Colonic mucosa (tissue), 4 donors: ENCODE results near the gene KRT71. TPM values are rescaled to one million over a fixed set of nuclear protein-coding genes. Genes with fewer than 3 reads are reported as not detected.
"Not testable (repeated sequence)": the region's sequence is repeated elsewhere in the genome, so short reads cannot be mapped to it uniquely, and the experiment has no call there.

ENCODE experiments used
- DNase-seq: peaks from one replicate; pipeline ENCODE4 v3.0.0-alpha.2; 2020
- H3K27ac ChIP-seq: fragments of 200-600 bp; one replicate; pipeline ENCODE4 v1.8.0; 2021
- H3K27me3 ChIP-seq: fragments of 200-600 bp; one replicate; pipeline ENCODE4 v1.8.0; 2021
- H3K36me3 ChIP-seq: fragments of 200-600 bp; one replicate; pipeline ENCODE4 v1.8.0; 2021
- H3K4me1 ChIP-seq: fragments of 200-600 bp; one replicate; pipeline ENCODE4 v1.8.0; 2021; ENCODE audit warnings: mild to moderate bottlenecking
- H3K4me3 ChIP-seq: fragments of 200-600 bp; one replicate; pipeline ENCODE4 v1.8.0; 2021
- H3K9ac ChIP-seq, 2 donors: one replicate each; pipeline ENCODE4 v1.7.0; 2013; ENCODE audit warnings: control low read depth in 2 of 2, low read depth in 2 of 2, low read length in 2 of 2
- H3K9me3 ChIP-seq: fragments of 200-600 bp; one replicate; pipeline ENCODE4 v1.8.0; 2021
- CTCF ChIP-seq: fragments of 200-600 bp; IDR thresholded peaks from one replicate; pipeline ENCODE4 v1.8.0; 2022; ENCODE audit warnings: antibody characterized with exemption, mild to moderate bottlenecking
- intact Hi-C: fragments of 100-400 bp; cut with DNase I; formaldehyde crosslinking; loops from one replicate; pipeline ENCODE4 v1.14.1; 2022
- total RNA-seq, 2 donors: library from RNA; stranded (reverse); fragmentation: NEBNext Ultra II Directional in 1 of 2; extraction: Animal tissue kit (Norgen Biotek cat#: 25700) in 1 of 2; gene quantifications; one replicate each; pipeline ENCODE4 v1.2.1, GENCODE V29; 2021
- donor health status: healthy.
- donor health status: DM: no; HTN: no; CAD: no.
- donor health status: DM: no; HTN: no; CAD: no.

KRT71 gene
- total RNA-seq, 2 donors from 2014 or later = not detected

- Histone ChIP-seq H3K9me3 (no peaks in the 10 kb centered on the region), H3K27ac (no peak overlapping the region), H3K4me1 (no peaks in the 10 kb centered on the region), H3K27me3 (peaks cover 15% of the 10 kb centered on the region), H3K36me3 (no peaks in the 10 kb centered on the region), H3K9ac (no peak overlapping the region), H3K4me3 (no peak overlapping the region)
- no peak for DNase-seq
- intact Hi-C loops = no loop called here
- TF ChIP-seq CTCF = no peak
These were observed 47.1 kb upstream of the KRT71 start for GRCh38 chr12:52600071-52600470.

GRCh38 chr12:52598966-52599365 is 46.0 kb upstream of the KRT71 start:
- intact Hi-C loops = no loop called here
- Histone ChIP-seq H3K4me3 (no peak overlapping the region), H3K27me3 (peaks cover 15% of the 10 kb centered on the region), H3K27ac (no peak overlapping the region), H3K4me1 (no peaks in the 10 kb centered on the region), H3K36me3 (no peaks in the 10 kb centered on the region), H3K9ac (no peak overlapping the region), H3K9me3 (no peaks in the 10 kb centered on the region)
- no peak for TF ChIP-seq CTCF
- no peak for DNase-seq

DNA sequence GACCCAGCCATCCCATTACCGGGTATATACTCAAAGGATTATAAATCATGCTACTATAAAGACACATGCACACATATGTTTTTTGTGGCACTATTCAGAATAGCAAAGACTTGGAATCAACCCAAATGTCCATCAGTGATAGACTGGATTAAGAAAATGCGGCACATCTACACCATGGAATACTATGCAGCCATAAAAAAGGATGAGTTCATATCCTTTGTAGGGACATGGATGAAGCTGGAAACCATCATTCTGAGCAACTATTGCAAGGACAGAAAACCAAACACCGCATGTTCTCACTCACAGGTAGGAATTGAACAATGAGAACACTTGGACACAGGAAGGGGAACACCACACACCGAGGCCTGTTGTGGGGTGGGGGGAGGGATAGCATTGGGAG is 41.3 kb upstream of the KRT71 start:
- H3K4me3 ChIP-seq, H3K36me3 ChIP-seq, H3K27ac ChIP-seq, H3K9ac ChIP-seq, H3K9me3 ChIP-seq, H3K27me3 ChIP-seq, H3K4me1 ChIP-seq, DNase-seq, intact Hi-C loops: not testable (repeated sequence)

DNA sequence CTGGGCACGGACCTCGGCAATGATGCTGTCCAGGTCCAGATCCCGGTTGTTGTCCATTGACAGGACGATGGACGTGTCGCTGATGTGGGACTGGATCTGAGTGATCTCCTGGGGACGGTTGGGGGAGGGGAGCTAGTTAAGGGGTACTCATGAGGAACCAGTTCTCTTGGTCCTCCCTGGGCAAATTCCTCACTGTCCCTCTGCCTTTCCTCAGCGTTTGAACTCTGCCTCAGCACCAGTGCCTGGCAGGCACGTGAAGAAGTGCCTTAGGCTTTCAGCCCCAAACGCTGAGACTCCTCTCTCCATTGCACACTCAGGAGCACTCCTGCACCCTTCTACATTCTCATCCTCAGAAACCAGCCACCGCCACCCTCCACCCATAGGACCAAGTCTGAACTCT is 38.6 kb upstream of the KRT71 start:
- H3K27me3 ChIP-seq = no peaks in the 10 kb centered on the region
- no peak overlapping the region for H3K9ac ChIP-seq
- no peaks in the 10 kb centered on the region for H3K4me1 ChIP-seq
- H3K36me3 ChIP-seq = no peaks in the 10 kb centered on the region
- no peak for TF ChIP-seq CTCF
- intact Hi-C loops = no loop called here
- no peak overlapping the region for H3K27ac ChIP-seq
- no peak overlapping the region for H3K4me3 ChIP-seq
- no peaks in the 10 kb centered on the region for H3K9me3 ChIP-seq
- no peak for DNase-seq

DNA sequence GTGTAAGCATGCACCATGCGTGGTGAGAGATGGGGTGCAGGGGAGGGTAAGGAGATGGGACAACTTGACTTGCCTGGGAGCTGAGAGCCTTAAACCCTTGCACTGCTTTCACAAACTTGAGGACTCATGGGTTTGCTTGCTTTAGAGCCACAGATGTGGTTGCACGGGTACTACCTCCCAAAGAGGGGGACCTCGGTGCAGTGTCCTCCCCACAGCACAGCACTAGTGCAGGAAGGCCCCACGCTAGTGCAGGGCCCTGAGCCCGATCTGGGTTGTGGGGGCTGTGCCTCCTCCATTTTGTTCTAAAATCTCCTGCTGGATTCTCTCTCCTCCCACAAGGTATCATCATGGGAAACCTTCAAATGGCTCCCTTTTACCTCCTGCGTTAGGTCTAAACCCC is 37.1 kb upstream of the KRT71 start:
- H3K9me3 ChIP-seq = no peaks in the 10 kb centered on the region
- H3K27me3 ChIP-seq = no peaks in the 10 kb centered on the region
- intact Hi-C loops = no loop called here
- H3K27ac ChIP-seq = no peak overlapping the region
- H3K4me1 ChIP-seq = no peaks in the 10 kb centered on the region
- TF ChIP-seq CTCF = no peak
- no peak for DNase-seq
- no peak overlapping the region for H3K4me3 ChIP-seq
- no peak overlapping the region for H3K9ac ChIP-seq
- no peaks in the 10 kb centered on the region for H3K36me3 ChIP-seq

- Histone ChIP-seq H3K9ac (no peak overlapping the region), H3K9me3 (no peaks in the 10 kb centered on the region), H3K36me3 (no peaks in the 10 kb centered on the region), H3K27ac (no peak overlapping the region), H3K27me3 (no peaks in the 10 kb centered on the region), H3K4me3 (no peak overlapping the region), H3K4me1 (no peaks in the 10 kb centered on the region)
- intact Hi-C loops = loop anchor here (10.0 kb wide), 1 partner anchor 397 kb away; no protein-coding TSS in a partner anchor
- no peak for TF ChIP-seq CTCF
- DNase-seq = no peak
These were observed 34.6 kb upstream of the KRT71 start for GRCh38 chr12:52587563-52587962.
